Measurements from ENCODE around the gene WFDC1.

GRCh38 chr16:84283314-84284153 lies 11.1 kb upstream of the WFDC1 start:
- TF ChIP-seq CTCF (IDR thresholded peaks at IDR 0.05; ENCODE audit: insufficient read depth, low read depth, low read length) (no peak), EZH2 (IDR thresholded peaks at IDR 0.05; ENCODE audit: insufficient read depth, low read length) (no peak)

Measured in astrocyte (in vitro differentiated cells and primary cell).